G401 (cell line): ENCODE data around the gene MAPK10. TPM values are rescaled to one million over a fixed set of nuclear protein-coding genes. Genes with fewer than 3 reads are reported as not detected.

ENCODE experiments used
- DNase-seq: peaks from one replicate; pipeline ENCODE4 v3.0.0-alpha.2; 2015; ENCODE audit warnings: low spot score
- in situ Hi-C: cut with HindIII; loops from 2 replicates; pipeline ENCODE4 v1.10.0; 2016; ENCODE audit warnings: low sequenced_read_pairs, mixed read lengths
- total RNA-seq: library from RNA; depleted of rRNA; stranded (reverse); fragments of >200 nt; shearing (Covaris generic); gene quantifications from 2 replicates; pipeline ENCODE4 v1.2.3, GENCODE V29; 2014; rRNA removed

Gene MAPK10
- total RNA-seq, 1 experiment from 2014 or later, result 0.78 TPM

- in situ Hi-C loops, result no loop called here
- no peak for DNase-seq
These were observed 395.6 kb downstream of the MAPK10 start for GRCh38 chr4:85964298-85964697.

- no peak for DNase-seq
- in situ Hi-C loops, result no loop called here
These were observed 396.6 kb downstream of the MAPK10 start for GRCh38 chr4:85963231-85963630.

GRCh38 chr4:85961887-85962286 is 398.0 kb downstream of the MAPK10 start:
- no peak for DNase-seq
- in situ Hi-C loops, result no loop called here

GRCh38 chr4:85956293-85956945 is 403.4 kb downstream of the MAPK10 start:
- in situ Hi-C loops, result no loop called here
- no peak for DNase-seq

GRCh38 chr4:85955620-85956292 is 404.1 kb downstream of the MAPK10 start:
- in situ Hi-C loops, result no loop called here

GRCh38 chr4:85953651-85954018 is 406.2 kb downstream of the MAPK10 start:
- DNase-seq, result no peak
- in situ Hi-C loops, result no loop called here

More at GRCh38 chr4:85955620-85956292, 404.1 kb downstream of the MAPK10 start:
- DNase-seq, result no peak

GRCh38 chr4:85952972-85953650 is 406.7 kb downstream of the MAPK10 start:
- in situ Hi-C loops, result no loop called here
- DNase-seq, result no peak

GRCh38 chr4:85952528-85952927 is 407.3 kb downstream of the MAPK10 start:
- DNase-seq, result no peak
- in situ Hi-C loops, result no loop called here

GRCh38 chr4:85951099-85951498 is 408.8 kb downstream of the MAPK10 start:
- DNase-seq, result no peak
- in situ Hi-C loops, result no loop called here

GRCh38 chr4:85946821-85947220 is 413.0 kb downstream of the MAPK10 start:
- no peak for DNase-seq
- in situ Hi-C loops, result no loop called here

GRCh38 chr4:85942107-85942506 is 417.7 kb downstream of the MAPK10 start:
- in situ Hi-C loops, result no loop called here
- no peak for DNase-seq

GRCh38 chr4:85940151-85940550 is 419.7 kb downstream of the MAPK10 start:
- DNase-seq, result no peak
- in situ Hi-C loops, result no loop called here

Other genes starting within 250 kb of the MAPK10 start
- 0.49 and 0.51 TPM in 2 replicates for gene PTPN13, start 234.3 kb upstream of the MAPK10 start, total RNA-seq